Colonic mucosa (tissue), 4 donors: ENCODE measurements around the gene JHY. TPM values are rescaled to one million over a fixed set of nuclear protein-coding genes. Genes with fewer than 3 reads are reported as not detected.

Experiments
- DNase-seq: peaks from one replicate; pipeline ENCODE4 v3.0.0-alpha.2; 2020
- H3K27ac ChIP-seq: fragments of 200-600 bp; one replicate; pipeline ENCODE4 v1.8.0; 2021
- H3K27me3 ChIP-seq: fragments of 200-600 bp; one replicate; pipeline ENCODE4 v1.8.0; 2021
- H3K36me3 ChIP-seq: fragments of 200-600 bp; one replicate; pipeline ENCODE4 v1.8.0; 2021
- H3K4me1 ChIP-seq: fragments of 200-600 bp; one replicate; pipeline ENCODE4 v1.8.0; 2021; ENCODE audit warnings: mild to moderate bottlenecking
- H3K4me3 ChIP-seq: fragments of 200-600 bp; one replicate; pipeline ENCODE4 v1.8.0; 2021
- H3K9ac ChIP-seq, 2 donors: one replicate each; pipeline ENCODE4 v1.7.0; 2013; ENCODE audit warnings: control low read depth in 2 of 2, low read depth in 2 of 2, low read length in 2 of 2
- H3K9me3 ChIP-seq: fragments of 200-600 bp; one replicate; pipeline ENCODE4 v1.8.0; 2021
- CTCF ChIP-seq: fragments of 200-600 bp; IDR thresholded peaks from one replicate; pipeline ENCODE4 v1.8.0; 2022; ENCODE audit warnings: antibody characterized with exemption, mild to moderate bottlenecking
- intact Hi-C: fragments of 100-400 bp; cut with DNase I; formaldehyde crosslinking; loops from one replicate; pipeline ENCODE4 v1.14.1; 2022
- total RNA-seq, 2 donors: library from RNA; stranded (reverse); fragmentation: NEBNext Ultra II Directional in 1 of 2; extraction: Animal tissue kit (Norgen Biotek cat#: 25700) in 1 of 2; gene quantifications; one replicate each; pipeline ENCODE4 v1.2.1, GENCODE V29; 2021
- donor health status: healthy.
- donor health status: DM: no; HTN: no; CAD: no.
- donor health status: DM: no; HTN: no; CAD: no.

JHY gene
- total RNA-seq, 2 donors from 2014 or later, result 0.84 to 1.9 TPM

GRCh38 chr11:122863704-122864326, 18.7 kb upstream of the JHY start:
- Histone ChIP-seq H3K27ac (no peak overlapping the region), H3K9ac (no peak overlapping the region), H3K4me1 (no peaks in the 10 kb centered on the region), H3K27me3 (no peaks in the 10 kb centered on the region), H3K4me3 (no peak overlapping the region), H3K36me3 (no peaks in the 10 kb centered on the region), H3K9me3 (no peaks in the 10 kb centered on the region)
- intact Hi-C loops, result loop anchor here (5.0 kb wide), 1 partner anchor 158 kb away; no protein-coding TSS in a partner anchor
- DNase-seq, result peak; percentile 29
- peak; percentile 77 for TF ChIP-seq CTCF

- Histone ChIP-seq H3K4me1 (no peaks in the 10 kb centered on the region), H3K27me3 (no peaks in the 10 kb centered on the region), H3K27ac (no peak overlapping the region), H3K36me3 (no peaks in the 10 kb centered on the region), H3K9ac (no peak overlapping the region), H3K4me3 (no peak overlapping the region), H3K9me3 (no peaks in the 10 kb centered on the region)
- no peak for DNase-seq
- no peak for TF ChIP-seq CTCF
- intact Hi-C loops, result loop anchor here (5.0 kb wide), 1 partner anchor 158 kb away; no protein-coding TSS in a partner anchor
These were observed 18.0 kb upstream of the JHY start for GRCh38 chr11:122864386-122865115.

GRCh38 chr11:122869622-122870021, 12.9 kb upstream of the JHY start:
- Histone ChIP-seq H3K36me3 (no peaks in the 10 kb centered on the region), H3K27ac (no peak overlapping the region), H3K4me1 (no peaks in the 10 kb centered on the region), H3K27me3 (no peaks in the 10 kb centered on the region), H3K4me3 (no peak overlapping the region), H3K9me3 (no peaks in the 10 kb centered on the region), H3K9ac (no peak overlapping the region)
- TF ChIP-seq CTCF, result no peak
- no peak for DNase-seq
- intact Hi-C loops, result no loop called here

- no peaks in the 10 kb centered on the region for H3K9me3 ChIP-seq
- H3K27ac ChIP-seq, result no peak overlapping the region
- no peak for TF ChIP-seq CTCF
- no peak overlapping the region for H3K4me3 ChIP-seq
- intact Hi-C loops, result no loop called here
- H3K36me3 ChIP-seq, result no peaks in the 10 kb centered on the region
- H3K27me3 ChIP-seq, result no peaks in the 10 kb centered on the region
- no peak for DNase-seq
- H3K4me1 ChIP-seq, result no peaks in the 10 kb centered on the region
- no peak overlapping the region for H3K9ac ChIP-seq
These were observed 11.3 kb upstream of the JHY start for GRCh38 chr11:122871302-122871701.

GRCh38 chr11:122872046-122872445, 10.5 kb upstream of the JHY start:
- no peaks in the 10 kb centered on the region for H3K27me3 ChIP-seq
- intact Hi-C loops, result no loop called here
- no peaks in the 10 kb centered on the region for H3K9me3 ChIP-seq
- H3K36me3 ChIP-seq, result no peaks in the 10 kb centered on the region
- no peaks in the 10 kb centered on the region for H3K4me1 ChIP-seq
- H3K4me3 ChIP-seq, result no peak overlapping the region
- H3K9ac ChIP-seq, result no peak overlapping the region
- no peak overlapping the region for H3K27ac ChIP-seq
- no peak for DNase-seq
- TF ChIP-seq CTCF, result no peak
